NB4 (cell line): Measurements from ENCODE around the gene PVALB.
A peak's percentile ranks its signal among the peaks of the same experiment; 100 is the strongest.

Experiments used
- DNase-seq: peaks from one replicate; pipeline ENCODE4 v3.0.0; 2010; ENCODE audit warnings: low read depth
- H3K4me3 ChIP-seq: one replicate; pipeline ENCODE4 v1.5.1; 2011; ENCODE audit warnings: mild to moderate bottlenecking, low read depth, low read length, moderate library complexity
- MYC ChIP-seq: IDR thresholded peaks from 2 replicates; pipeline ENCODE4 v1.6.1; 2011; ENCODE audit warnings: low read depth, low read length
- POLR2A ChIP-seq: IDR thresholded peaks from 2 replicates; pipeline ENCODE4 v1.6.1; 2011; ENCODE audit warnings: mild to moderate bottlenecking; ENCODE audit not compliant: insufficient read length; ENCODE audit errors: extremely low read depth
- TF ChIP-seq, protein P1 (sequence below): IDR thresholded peaks from one replicate; pipeline ENCODE4 v1.5.1; 2012; ENCODE audit warnings: low read depth, low read length
- TF ChIP-seq, protein P2 (sequence below): IDR thresholded peaks from 2 replicates; pipeline ENCODE4 v1.6.1; 2011; ENCODE audit warnings: low read depth, low read length

PVALB gene

GRCh38 chr22:36816636-36817524 is at the start of gene PVALB:
Gene PVALB, minus strand, starts transcription at chr22:36817035. Its CDS starts 30 bp downstream, at chr22:36817005.
- no peak within 1 kb of the TSS for H3K4me3 ChIP-seq
- DNase-seq, result no peak
- TF ChIP-seq, protein P1, sequence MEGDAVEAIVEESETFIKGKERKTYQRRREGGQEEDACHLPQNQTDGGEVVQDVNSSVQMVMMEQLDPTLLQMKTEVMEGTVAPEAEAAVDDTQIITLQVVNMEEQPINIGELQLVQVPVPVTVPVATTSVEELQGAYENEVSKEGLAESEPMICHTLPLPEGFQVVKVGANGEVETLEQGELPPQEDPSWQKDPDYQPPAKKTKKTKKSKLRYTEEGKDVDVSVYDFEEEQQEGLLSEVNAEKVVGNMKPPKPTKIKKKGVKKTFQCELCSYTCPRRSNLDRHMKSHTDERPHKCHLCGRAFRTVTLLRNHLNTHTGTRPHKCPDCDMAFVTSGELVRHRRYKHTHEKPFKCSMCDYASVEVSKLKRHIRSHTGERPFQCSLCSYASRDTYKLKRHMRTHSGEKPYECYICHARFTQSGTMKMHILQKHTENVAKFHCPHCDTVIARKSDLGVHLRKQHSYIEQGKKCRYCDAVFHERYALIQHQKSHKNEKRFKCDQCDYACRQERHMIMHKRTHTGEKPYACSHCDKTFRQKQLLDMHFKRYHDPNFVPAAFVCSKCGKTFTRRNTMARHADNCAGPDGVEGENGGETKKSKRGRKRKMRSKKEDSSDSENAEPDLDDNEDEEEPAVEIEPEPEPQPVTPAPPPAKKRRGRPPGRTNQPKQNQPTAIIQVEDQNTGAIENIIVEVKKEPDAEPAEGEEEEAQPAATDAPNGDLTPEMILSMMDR, result no peak
- TF ChIP-seq POLR2A, result no peak
- no peak for TF ChIP-seq MYC
- TF ChIP-seq, protein P2, sequence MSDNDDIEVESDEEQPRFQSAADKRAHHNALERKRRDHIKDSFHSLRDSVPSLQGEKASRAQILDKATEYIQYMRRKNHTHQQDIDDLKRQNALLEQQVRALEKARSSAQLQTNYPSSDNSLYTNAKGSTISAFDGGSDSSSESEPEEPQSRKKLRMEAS, result no peak

DNA sequence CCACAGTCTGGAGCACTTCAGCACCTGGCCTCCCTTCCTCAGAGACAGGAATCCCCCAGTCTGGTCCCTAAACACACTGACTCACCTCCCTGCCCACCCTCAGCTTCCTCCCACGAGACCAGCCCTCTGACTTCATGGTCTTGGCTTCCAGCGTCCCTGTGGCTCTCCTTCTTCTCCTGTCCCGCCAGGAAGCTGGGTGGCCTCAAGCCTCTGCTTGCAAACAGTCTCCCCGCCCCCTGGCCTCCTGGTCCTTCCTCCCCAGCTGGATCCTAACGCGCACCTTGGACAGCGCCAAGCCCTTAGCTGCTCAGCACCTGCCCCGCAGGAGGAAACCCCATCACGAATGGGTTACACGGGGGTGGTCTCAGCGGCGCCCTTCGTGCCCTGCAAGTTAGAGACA is 48.5 kb upstream of the PVALB start:
- TF ChIP-seq, protein P1, result no peak
- no peak for TF ChIP-seq MYC
- TF ChIP-seq, protein P2, result no peak
- TF ChIP-seq POLR2A, result no peak
- H3K4me3 ChIP-seq, result no peak overlapping the region
- peak; percentile 49 for DNase-seq

DNA sequence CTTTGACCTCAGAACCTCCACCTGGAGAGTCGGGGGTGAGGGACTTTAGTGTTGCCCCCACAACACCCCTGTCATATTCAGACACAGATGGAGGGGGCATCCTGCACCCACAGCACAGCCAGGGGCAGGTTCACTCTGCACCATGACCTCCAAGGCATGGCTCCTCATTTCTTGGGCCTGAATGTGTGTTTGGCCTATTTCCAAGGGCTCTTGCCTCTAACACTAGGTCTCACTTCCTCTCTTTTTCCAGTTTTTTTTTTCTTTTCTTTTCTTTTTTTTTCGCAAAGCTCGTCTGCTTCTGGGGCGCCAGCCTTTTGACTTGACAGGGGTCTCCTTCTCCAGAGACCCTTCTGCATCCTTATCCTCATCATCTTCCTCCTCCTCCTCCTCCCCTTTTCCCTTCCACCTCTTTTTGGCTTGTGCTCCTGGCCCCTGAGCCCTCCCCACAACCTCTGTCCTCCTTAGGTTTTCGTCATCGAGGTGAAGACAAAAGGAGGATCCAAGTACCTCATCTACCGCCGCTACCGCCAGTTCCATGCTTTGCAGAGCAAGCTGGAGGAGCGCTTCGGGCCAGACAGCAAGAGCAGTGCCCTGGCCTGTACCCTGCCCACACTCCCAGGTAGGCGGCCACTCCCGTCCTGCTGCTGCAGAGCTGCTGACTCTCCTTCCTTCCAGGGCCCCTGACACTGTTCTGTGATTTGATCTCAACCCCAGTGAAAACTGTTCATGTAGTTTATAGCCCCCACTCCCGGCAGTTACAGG is 47.8 kb upstream of the PVALB start:
- TF ChIP-seq POLR2A (no peak), MYC (no peak)
- TF ChIP-seq, protein P1, result no peak
- TF ChIP-seq, protein P2, result no peak
- no peak for DNase-seq
- H3K4me3 ChIP-seq, result no peak overlapping the region

DNA sequence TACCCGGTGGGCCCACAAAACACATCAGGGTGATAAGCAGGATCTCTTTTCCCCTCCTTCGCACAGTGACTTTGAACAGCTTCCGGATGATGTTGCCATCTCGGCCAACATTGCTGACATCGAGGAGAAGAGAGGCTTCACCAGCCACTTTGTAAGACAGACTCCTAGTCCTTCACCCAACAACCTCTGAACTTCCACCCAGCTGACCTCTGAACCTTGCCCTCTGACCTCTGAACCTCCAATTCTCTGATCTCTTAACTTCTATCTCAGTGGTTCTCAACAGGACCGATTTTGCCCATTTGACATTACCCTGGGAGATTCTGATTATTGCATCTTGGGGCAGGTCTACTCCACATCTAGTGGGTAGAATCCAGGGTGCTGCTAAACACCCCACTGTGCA is 47.1 kb upstream of the PVALB start:
- no peak for DNase-seq
- no peak for TF ChIP-seq MYC
- TF ChIP-seq POLR2A, result no peak
- TF ChIP-seq, protein P2, result no peak
- TF ChIP-seq, protein P1, result no peak
- no peak overlapping the region for H3K4me3 ChIP-seq

DNA sequence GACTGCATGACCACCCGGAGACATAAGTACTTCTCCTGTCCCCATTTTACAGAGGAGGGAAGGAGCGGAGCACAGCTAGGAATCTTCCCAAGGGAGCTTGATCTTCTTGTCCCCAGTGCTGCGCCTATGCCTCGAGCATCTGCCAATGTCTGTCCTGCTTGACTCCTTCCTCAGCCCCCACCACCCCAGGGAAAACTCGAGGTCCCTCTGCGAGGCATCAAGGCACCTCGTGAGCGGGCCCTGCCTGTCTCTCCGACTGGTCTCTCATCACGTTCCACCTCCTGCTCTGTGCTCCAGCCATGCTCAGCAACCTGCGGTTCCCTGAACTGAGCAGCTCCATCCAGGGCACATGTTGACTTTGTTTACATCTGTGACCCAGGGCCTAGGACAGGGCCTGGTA is 46.4 kb upstream of the PVALB start:
- TF ChIP-seq, protein P1, result no peak
- TF ChIP-seq, protein P2, result no peak
- TF ChIP-seq MYC, result no peak
- no peak for TF ChIP-seq POLR2A
- no peak for DNase-seq
- peak overlapping the region; percentile 7 for H3K4me3 ChIP-seq
